Stimulated activated CD8-positive, alpha-beta memory T cell treated with anti-CD3 and anti-CD28 coated beads, Interleukin-15, amount 100 ng/mL, for 1 hour (primary cell): ENCODE measurements around the gene CMTR1.

Source experiments
- DNase-seq: peaks from one replicate; pipeline ENCODE4 v3.0.0-alpha.2; 2020; ENCODE audit warnings: low read depth

Gene CMTR1

DNA sequence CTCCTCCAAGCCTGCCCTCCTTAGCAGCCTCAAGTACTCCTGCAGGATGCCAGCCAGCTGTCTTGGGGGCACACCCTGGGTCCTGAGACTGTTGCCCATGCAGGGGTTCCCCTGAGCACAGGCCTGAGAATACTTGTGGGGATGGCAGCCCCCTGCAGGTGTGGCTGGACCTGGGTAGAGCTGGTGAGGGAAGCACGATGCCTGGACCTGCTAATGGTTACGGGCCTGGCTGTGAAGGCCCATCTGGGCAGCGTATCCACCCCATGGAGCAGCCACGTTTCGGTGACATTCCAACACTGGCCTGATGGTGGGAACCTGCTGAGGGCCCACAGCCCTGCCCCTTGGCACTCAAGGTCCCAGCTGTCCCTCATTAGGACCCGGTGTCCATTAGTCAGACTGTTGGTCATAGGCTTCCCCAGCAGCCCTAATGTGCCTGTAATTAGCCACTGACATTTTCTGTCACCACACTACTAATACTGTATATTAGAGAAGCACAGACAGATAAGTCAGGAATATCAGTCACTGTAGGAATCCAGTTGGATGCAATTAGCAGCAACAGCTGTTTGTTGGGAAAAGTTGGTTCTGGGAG lies 46.3 kb downstream of the CMTR1 start:
- DNase-seq, result no peak

DNA sequence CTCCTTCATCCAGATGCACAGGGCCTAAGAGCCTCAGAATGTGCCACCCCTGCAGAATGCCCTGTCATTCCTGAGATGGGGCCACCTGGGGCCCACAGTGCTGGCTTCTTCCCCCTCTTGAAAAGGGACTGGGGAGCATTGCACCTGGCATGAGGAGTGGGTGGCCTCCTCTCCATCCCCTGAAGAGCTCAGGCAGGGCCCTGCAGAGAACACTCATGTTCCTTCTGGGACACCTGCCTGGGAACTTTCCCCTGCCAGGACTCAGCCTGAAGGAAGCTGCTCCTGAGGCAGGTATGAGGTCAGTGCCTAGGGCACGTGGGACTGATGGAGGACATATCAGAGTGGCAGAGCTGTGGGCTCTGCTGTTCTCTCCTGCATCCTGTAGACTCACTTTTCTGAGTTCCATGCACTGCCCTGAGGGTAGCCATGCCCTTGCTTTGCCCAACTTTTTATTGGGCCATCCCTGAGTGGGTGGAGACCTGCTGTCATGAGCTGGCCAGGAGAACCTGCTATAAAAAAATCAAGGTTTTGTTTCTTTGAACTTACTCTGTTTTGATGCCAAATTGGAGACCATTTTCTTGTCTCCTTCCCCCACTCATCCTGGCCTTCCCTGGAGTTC lies 47.2 kb downstream of the CMTR1 start:
- DNase-seq, result no peak

DNA sequence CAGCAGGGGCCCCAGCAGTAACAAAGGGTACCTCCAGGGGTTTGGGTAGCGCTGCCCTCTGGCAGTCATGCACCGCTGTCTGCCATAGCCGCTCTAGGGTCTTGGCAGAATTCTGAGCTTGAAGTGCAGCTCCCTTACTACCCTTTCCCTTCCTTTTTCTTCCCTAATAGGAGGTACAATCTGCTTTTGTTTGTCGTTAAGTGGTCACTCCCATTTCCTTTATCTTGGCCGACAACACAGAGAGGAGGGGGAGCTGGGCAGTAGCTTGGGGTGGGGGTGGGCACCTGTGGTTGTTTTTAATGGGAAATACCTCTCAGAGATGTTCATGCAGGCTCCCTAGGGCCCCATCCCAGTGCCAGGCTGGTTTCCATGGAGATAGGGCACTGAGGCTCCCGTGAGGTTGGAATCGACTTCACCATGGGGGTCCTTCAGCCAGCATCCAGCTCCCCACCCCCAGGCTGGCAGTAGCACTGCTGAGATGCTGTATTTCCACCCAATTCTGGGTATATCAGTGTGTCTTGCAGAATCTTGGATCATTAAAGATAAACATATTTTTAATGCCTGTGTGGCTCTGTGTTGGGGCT lies 48.0 kb downstream of the CMTR1 start:
- DNase-seq, result no peak

DNA sequence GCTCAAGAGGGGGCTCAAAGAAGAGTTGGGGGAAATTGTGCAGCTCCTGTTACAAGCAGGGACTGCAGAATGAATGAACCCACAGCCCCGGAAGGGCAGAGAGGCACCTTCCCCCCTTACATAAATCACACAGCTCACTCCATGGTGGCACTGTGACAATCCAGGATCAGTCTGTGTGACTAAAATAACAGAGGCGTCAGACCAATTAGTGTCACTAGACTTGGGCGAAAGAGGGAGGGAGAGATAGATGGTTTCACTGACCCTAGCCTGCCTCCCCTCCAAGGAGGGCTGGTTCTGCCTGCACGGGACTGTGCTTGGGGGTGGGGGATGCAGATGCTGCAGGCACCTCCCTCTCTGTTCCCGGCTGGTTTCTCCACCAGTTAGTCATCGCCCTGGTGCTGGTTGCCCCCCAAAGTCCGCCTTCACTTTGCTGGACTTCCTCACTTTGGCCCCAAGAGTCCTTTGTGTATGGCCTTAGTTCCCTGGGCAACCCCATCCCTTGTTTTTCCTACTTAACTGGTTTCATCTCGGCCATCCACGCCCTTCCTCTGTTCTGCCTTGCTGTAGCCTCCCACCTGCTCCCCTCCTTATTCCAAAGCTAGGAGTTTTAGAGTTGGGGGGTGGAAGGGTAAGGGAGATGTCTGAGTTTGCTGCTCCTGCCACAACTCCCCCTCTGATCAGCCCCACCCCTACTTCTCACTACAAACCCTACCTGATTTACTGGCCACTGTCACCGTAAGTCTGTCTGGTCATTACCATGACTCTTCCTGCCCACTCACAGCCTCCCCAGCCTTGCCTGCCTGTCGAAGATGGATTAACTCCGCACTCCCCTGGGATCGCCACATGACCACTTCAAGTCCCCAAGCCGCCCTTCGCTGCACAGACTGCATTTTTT lies 48.9 kb downstream of the CMTR1 start:
- DNase-seq, result no peak

DNA sequence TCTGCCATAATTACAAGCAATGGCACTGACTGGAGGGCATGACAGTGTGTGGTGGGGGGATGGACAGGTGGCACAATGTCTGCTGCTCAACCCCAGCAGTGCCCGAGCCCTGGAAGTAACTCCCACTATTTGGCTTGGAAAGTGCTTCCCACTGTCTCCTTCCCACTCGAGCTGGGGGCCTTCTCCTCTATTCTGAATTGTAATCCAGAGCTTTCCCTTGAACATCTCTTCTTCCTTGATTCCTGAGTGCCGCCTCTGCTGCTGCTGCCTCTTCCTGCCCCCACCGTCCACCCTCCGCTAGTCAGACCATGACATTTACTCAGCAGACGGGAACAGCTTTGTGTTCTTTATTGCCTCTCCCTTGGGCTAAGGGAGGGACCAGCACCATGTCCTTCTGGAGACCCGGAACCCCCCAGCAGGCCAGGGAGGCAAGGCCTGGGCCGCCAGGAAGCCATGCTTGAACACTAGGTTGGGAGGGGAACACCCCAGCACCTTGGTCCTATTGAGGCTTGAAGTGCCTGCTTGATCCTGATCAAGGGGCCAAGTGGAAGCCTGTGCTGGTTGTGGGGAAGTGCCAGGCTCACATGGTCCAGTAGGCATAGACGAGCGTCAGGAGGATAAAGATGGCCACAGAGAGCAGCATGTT lies 49.7 kb downstream of the CMTR1 start:
- no peak for DNase-seq

DNA sequence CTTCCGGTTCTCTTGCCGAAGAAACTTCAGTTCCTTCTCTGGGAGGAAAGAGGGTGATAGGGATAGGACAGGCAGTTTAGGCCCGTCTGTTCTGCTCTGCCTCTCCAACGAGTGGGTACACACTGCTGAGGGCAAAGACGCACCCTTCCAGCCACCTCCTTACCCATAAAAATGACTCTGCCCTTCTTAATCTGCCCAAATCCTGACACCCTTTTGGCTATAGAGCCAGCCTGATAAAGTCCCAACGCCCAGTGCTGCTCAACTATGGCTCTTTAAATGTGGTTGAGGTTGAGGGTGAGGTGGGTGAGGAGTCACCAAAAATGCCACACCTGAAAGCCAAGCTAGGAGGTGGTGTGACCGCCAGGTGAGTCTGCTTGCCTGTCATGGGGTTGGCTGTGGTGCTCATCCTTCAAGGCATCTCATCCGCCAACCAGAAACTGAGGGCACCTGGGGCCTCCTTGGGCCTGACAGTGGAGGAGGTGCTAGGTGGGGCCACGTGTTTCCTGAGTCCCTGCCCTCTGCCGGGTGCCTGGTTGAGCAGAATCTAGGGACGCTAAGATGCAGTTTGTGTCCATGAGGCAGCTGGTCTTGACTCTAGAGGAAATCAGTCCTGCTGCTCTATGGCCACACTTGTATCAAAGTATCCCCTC lies 50.4 kb downstream of the CMTR1 start:
- no peak for DNase-seq

DNA sequence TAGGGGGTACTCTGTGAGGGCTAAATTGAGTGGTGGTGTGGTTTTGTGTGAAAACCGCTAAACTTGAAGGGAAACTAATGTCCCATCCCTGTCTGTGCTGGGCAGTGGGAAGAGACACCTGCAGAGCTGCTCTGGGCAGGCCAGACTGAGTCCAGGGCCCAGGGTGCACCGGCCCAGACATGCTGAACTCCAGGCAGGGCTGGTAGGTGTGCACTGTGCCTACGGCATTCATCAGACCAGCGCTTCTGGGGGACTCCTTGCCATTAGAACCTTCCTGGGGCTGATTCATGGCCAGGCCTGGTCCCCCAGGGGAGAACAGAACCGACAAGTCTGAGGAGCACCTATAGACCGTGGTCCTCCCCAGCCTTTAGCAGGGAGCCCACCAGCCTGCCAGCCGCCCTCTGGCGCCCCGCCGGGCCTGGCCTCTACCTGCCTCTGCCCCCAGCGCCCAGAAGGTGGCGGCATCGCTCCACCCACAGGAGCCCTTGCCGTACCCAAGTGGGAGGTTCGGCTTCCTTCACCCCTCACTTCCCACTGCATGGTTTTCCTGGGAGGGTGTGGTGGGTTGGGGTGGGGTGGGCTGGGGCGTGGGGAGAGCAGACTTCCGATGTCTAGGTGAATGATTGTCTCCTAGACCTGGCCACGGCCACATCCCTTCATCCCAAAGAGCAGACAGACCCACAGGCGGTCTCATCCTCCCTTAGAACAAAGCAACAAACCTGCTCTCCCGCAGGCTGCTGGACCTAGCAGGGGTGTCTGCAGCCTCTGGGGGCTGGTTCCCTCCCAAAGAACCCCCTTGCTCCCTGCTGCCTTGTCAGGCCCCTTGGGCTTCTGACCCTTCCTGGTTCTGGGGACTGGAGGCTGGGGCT lies 51.1 kb downstream of the CMTR1 start:
- DNase-seq, result peak; percentile 55

DNA sequence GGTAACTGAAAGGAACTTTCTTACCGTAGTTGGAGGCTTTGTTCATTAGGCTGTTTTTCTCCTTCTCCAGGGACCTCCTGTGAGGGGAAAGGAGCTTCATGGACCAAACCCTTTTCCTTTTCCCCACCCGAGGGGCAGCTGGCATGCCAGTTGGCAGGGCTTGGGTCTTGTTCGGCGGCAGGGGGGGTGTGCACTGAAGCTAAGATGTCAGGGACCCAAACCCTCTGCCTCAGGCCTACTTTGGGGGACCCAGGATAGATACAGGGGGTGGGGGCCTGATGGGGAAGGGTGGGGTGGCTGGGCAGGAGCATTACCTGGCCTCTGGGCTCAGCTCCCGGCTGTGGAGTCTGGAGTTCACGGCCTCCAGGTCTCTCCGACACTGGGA lies 51.8 kb downstream of the CMTR1 start:
- no peak for DNase-seq

DNA sequence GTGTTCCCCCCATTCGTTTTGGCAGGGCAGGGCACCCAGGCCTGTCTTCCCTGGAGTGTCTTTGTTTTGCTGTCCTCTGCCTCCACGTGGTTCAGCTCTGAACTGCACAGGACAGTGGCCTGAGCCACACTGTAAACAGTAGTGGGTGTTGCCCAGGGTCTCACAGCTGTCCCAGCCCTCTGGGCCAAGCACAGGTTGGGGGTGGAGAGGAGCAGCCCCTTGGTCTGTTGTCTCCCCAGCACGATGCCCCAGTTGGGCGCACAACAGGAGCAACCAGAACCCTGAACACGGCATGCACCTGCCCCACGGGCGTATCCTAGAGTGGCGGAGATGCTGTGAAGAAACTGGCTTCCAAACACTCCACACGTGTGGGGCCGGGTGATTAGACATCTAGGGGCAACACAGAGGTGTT lies 52.3 kb downstream of the CMTR1 start:
- no peak for DNase-seq

DNA sequence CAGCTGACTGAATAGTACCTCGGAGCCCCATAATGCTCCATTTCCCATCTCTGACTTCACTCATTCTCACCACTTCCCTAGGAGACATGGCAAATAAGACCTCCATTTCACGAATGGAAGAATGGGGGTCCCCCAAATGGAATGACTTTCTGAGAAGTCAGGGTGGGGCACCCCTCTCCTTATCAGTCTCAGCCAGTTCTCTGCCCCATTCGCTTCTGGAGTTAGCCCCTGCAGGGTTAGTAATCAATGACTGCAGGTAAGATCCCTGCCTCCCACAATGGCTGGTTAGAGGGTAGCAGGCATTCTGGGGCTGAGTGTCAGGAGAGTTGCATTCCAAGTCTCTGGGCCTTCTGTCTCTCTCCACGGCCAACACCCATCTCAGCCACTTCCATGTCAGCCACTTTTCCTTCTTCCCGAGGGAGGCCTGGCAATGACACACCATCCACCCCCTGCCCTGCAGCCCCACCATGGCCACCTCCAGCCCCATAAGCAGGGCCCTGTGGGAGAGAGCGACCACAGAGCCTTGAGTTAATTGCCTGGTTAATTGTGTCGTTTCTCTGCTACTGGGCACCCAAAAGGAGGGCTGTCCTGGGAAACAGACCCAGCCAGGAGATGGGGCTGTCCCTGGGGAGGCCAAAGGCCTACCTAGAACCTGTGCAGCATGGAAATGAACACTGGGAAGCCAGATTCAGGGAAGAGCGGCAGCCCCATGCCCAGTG lies 53.3 kb downstream of the CMTR1 start:
- DNase-seq, result no peak

DNA sequence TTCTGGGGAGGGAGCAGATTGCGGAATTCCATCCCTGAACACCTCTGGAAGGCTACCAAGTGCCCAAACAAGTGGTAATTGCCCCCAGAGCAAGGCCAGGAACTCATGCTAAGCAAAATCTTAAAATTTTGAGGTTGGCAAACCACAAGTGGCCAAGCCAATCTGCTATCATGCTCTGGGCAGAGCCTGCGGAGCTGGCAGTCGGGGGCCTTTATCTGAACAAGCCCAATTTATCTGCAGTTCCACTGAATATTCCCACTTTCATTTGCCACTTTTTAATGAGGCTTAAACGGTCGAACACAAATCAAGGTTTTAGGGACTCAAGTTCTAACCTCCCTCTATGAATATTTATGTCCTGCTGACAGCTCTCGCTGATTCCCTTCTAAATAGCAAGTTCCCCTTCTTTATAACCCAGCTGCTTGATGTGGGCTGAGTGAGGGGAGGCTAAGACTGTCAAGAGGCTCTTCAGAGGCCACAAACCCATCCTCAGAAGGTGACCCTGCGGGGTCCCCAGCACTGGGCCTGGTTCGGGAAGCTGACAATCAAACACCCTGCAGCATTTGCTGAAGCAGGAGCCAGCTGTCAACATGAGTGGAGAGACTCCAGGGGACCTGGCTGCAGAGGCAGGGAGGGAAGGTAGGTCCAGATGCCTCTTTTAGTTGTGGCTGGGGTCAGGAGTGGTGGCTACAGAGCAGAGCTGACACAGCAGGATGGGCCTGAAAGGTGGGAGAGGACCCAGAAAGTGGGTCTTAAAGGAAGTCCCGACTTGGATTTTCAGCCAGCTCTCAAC lies 54.8 kb downstream of the CMTR1 start:
- no peak for DNase-seq

DNA sequence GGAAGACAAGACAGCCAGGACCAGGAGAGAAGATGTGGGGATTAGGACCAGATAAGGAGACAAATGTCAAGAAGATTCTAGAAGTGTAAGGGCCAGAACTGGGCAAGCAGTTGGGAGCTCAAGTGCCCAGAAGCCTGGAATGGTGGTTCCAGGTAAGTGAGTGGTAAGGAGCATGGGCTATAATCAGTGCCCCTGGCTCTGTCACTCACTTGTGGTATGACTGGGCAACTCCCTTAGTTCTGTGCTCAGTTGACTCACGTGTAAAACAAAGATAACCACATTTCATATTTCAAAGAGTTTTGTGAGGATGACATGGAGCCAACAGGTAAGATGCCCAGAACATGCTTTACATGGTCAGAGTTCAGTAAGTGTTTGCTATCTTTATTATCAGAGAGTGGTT lies 55.5 kb downstream of the CMTR1 start:
- no peak for DNase-seq

DNA sequence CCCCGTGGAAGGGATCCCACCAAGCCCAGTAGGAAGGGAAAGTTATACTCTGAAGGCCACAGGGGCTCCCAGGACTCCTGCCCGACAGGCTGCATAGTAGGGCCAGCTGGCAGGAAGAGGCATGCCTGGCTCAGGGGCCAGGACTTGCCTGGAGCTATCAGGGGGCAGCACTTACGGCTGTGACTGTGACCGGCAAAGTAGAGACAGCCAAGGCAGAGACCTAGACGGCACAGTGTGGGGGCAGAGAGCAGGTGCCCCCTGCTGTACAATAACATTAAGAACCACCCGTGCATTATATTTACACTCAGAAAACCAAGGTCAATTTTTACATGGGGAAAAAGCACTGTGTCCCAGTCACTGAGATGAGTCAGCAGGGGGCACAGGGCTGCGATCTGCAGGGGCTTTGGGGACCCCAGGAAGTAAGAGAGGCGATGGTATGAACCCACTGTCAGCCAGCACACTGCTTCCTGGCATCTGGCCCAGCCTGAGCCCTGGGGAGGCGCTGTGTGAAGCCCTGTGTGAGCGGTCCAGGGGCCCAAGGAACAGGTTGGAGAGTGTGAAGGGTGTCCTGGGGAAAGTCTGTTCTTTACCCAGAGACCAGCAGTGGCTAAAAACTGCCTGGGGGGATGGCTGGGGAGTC lies 56.8 kb downstream of the CMTR1 start:
- no peak for DNase-seq

DNA sequence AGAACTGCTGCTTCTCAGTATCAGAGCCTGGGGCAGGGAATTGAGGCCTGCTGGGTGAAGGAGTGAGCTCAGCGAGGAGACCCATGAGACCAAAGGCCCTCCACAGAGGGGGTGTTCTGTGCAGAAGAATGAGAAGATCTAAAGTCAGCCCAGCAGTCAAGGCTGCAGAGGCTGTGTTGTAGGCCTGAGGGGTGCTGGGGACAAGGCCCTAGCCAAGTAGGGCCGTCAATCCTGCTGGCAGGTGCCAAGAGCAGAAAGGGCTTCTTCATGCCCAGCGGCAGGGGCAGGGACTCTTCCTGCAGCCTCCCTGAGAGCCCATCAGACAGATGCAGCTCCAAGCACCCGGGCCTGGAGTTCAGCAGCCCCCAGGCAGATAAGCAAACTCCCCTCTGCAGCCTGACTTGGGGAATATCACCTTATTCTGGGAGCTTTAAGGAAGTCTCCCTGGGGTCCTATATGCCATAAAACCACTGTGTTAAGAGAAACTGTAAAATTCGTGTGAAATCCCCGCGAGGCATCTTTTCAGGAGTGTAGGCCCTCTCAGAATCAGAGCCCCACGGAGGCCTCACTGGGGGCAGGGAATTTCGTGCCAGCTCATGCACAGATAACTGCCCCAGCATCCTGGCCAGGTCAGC lies 57.6 kb downstream of the CMTR1 start:
- no peak for DNase-seq

DNA sequence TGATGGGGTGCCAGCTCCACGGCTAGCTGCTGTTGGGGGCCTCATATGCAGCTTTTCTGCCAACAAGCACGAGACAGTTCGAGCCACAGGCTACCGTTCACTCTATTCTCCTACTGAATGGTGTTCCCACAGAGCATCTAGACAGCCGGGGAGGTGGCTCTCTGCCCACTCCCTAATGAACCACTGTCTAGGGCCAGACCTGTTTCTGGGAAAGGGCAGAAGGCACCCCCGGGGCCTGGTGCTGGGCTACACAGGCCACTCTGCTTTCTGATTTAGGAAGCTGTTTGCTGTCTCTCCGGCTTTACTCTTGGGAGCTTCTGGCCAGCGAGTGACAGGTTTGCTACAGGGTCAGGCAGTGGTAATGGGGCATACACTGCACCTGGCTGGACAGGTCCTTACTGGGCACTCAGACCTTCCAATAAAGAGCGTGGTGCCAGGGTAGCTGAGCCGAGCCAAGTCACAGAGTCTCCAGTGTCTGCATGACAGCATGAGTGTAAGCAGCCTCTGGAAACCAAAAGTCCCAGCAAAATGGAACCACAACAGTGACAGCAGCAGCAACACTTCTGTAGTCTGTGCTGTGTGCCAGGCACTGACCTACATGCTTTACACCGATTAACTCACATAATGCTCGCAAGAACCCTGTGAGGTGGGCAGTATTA lies 58.3 kb downstream of the CMTR1 start:
- DNase-seq, result no peak

DNA sequence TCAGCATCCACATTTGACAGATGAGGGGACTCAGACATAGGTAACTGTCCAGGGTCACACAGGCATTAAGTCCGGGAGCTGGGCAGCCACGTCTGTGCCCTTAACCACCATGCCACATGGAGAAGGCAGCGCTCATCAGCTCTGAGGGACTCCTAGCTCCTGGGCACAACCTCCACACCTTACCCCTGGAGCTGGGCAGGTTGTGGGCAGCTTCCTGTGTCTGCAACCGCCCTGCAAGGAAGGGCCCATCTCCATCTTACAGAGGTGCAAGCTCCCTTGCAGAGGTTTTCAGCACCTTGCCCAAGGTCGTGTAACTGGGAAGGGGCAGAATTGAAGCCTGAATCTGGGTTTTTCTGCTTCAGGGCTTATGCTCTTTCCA lies 58.8 kb downstream of the CMTR1 start:
- no peak for DNase-seq

DNA sequence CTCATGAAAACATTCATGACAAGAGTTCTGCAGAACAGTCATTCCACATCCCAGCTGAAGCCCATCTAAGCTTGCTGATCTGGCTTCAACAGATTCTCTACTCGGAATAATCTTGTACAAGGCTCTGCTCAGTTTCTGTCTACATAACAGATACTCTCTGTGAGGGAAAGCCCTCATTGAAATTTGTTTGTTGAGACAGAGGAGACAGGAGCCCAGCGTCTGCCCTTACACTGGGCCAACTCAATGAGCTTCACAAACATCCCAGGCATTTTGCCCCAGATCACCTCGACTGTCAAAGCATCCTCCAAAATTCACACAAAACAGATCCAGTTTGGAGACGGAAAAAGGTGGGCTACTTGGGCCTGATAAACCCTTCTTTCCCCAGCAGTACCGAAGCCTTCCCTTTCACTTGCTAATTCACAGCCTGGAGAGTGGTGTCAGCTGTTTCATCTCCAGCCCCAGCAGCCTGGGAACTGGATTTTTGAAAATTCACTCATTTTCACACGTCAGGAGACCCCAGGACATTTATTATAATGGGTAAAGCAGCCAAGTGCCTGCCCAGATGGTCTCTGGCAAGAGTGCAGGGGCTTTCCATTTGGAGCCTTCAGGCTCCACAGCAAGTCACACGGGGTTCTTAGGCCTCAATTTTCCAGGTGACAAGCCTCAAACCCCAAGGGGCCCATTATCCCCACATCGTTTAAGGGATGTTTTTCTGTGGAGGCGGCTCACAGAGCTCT lies 59.4 kb downstream of the CMTR1 start:
- no peak for DNase-seq
